Neural cell (in vitro differentiated cells): Measurements from ENCODE around the gene USP10. TPM values are rescaled to one million over a fixed set of nuclear protein-coding genes. Genes with fewer than 3 reads are reported as not detected.

Experiments used
- H2AFZ ChIP-seq: fragments of 200-600, 300-800 bp; sonication (generic), shearing (Covaris generic); 2 replicates; pipeline ENCODE4 v1.6.0; 2014; ENCODE audit warnings: low read depth, mild to moderate bottlenecking, antibody characterized with exemption, low read length, moderate library complexity
- H3F3A ChIP-seq: fragments of 200-600 bp; shearing (Covaris generic); 2 replicates; pipeline ENCODE4 v1.6.1; 2016; ENCODE audit warnings: mild to moderate bottlenecking, moderate library complexity, mixed read lengths, antibody characterized with exemption, low read length; ENCODE audit not compliant: insufficient read depth, poor library complexity, severe bottlenecking
- H3K27ac ChIP-seq: fragments of 200-600, 300-800 bp; sonication (generic), shearing (Covaris generic); 2 replicates; pipeline ENCODE4 v1.5.1; 2014; ENCODE audit warnings: mild to moderate bottlenecking, low read length, moderate library complexity
- H3K27me3 ChIP-seq: fragments of 300-800, 200-600 bp; sonication (generic), shearing (Covaris generic); 2 replicates; pipeline ENCODE4 v1.6.0; 2014; ENCODE audit warnings: mild to moderate bottlenecking, low read depth, low read length, moderate library complexity; ENCODE audit not compliant: insufficient read depth
- H3K36me3 ChIP-seq: fragments of 300-800, 200-600 bp; sonication (generic), shearing (Covaris generic); 2 replicates; pipeline ENCODE4 v1.5.1; 2014; ENCODE audit warnings: mild to moderate bottlenecking, antibody characterized with exemption, low read length, moderate library complexity; ENCODE audit not compliant: insufficient read depth
- H3K4me2 ChIP-seq: fragments of 300-800, 200-600 bp; sonication (generic), shearing (Covaris generic); 2 replicates; pipeline ENCODE4 v1.6.0; 2014; ENCODE audit warnings: mild to moderate bottlenecking, low read length
- H3K4me3 ChIP-seq: fragments of 300-800, 200-600 bp; sonication (generic), shearing (Covaris generic); 2 replicates; pipeline ENCODE4 v1.5.1; 2014; ENCODE audit warnings: mild to moderate bottlenecking, low read length, moderate library complexity
- H3K79me2 ChIP-seq: fragments of 200-600 bp; shearing (Covaris generic); replicated peaks from 2 replicates; pipeline ENCODE4 v1.6.0; 2014; ENCODE audit warnings: mild to moderate bottlenecking, low read length, moderate library complexity; ENCODE audit not compliant: insufficient read depth
- H3K9ac ChIP-seq: fragments of 300-800, 200-600 bp; sonication (generic), shearing (Covaris generic); 2 replicates; pipeline ENCODE4 v1.6.1; 2016; ENCODE audit warnings: mild to moderate bottlenecking, low read length, mixed read lengths
- H3K9me2 ChIP-seq: fragments of 200-600 bp; shearing (Covaris generic); 2 replicates; pipeline ENCODE4 v1.6.1; 2016; ENCODE audit warnings: mild to moderate bottlenecking, low read length, mixed read lengths; ENCODE audit not compliant: insufficient read depth
- H3K9me3 ChIP-seq: fragments of 200-600, 300-800 bp; sonication (generic), shearing (Covaris generic); 2 replicates; pipeline ENCODE4 v1.6.1; 2016; ENCODE audit warnings: mild to moderate bottlenecking, mixed run types, low read length, moderate library complexity, mixed read lengths
- H4K20me1 ChIP-seq: fragments of 200-600 bp; shearing (Covaris generic); 2 replicates; pipeline ENCODE4 v1.6.1; 2016; ENCODE audit warnings: mild to moderate bottlenecking, mixed run types; ENCODE audit not compliant: insufficient read depth
- EP300 ChIP-seq: fragments of 450-650 bp; conservative IDR thresholded peaks from 2 replicates; pipeline ENCODE4 v1.6.1; 2014; ENCODE audit warnings: antibody characterized with exemption, mild to moderate bottlenecking, moderate library complexity; ENCODE audit not compliant: poor library complexity, severe bottlenecking
- EZH2 ChIP-seq: fragments of 200-600, 300-800 bp; shearing (Covaris generic), sonication (generic); IDR thresholded peaks from 2 replicates; pipeline ENCODE4 v1.6.1; 2014; ENCODE audit warnings: antibody characterized with exemption, low read length, borderline replicate concordance, mild to moderate bottlenecking; ENCODE audit not compliant: insufficient read depth, poor library complexity, severe bottlenecking
- MXI1 ChIP-seq: fragments of 450-650 bp; conservative IDR thresholded peaks from 2 replicates; pipeline ENCODE4 v1.6.1; 2014; ENCODE audit warnings: antibody characterized with exemption, mild to moderate bottlenecking; ENCODE audit not compliant: poor library complexity, severe bottlenecking
- POLR2AphosphoS5 ChIP-seq: IDR thresholded peaks from 2 replicates; pipeline ENCODE4 v1.6.1; 2012
- RAD21 ChIP-seq: fragments of 450-650 bp; conservative IDR thresholded peaks from 2 replicates; pipeline ENCODE4 v1.6.1; 2014; ENCODE audit warnings: antibody characterized with exemption, mild to moderate bottlenecking, moderate library complexity
- REST ChIP-seq: IDR thresholded peaks from 2 replicates; pipeline ENCODE4 v1.6.1; 2012; ENCODE audit warnings: borderline replicate concordance
- SMC3 ChIP-seq: fragments of 450-650 bp; conservative IDR thresholded peaks from 2 replicates; pipeline ENCODE4 v1.6.1; 2014; ENCODE audit warnings: antibody characterized with exemption, mild to moderate bottlenecking, moderate library complexity; ENCODE audit not compliant: poor library complexity
- TAF1 ChIP-seq: IDR thresholded peaks from 2 replicates; pipeline ENCODE4 v1.6.1; 2012; ENCODE audit warnings: low read depth
- polyA plus RNA-seq: library from polyadenylated mRNA; depleted of rRNA; stranded (reverse); fragments of >200 nt; gene quantifications from 2 replicates; pipeline ENCODE4 v1.2.3, GENCODE V29; 2014
- TF ChIP-seq, protein P1 (sequence below): fragments of 450-650 bp; IDR thresholded peaks from 2 replicates; pipeline ENCODE4 v1.5.1; 2014; ENCODE audit warnings: antibody characterized with exemption, mild to moderate bottlenecking, moderate library complexity; ENCODE audit not compliant: poor library complexity, severe bottlenecking

Gene USP10
- polyA plus RNA-seq, 1 donor from 2014 or later, result 48.9 TPM

DNA sequence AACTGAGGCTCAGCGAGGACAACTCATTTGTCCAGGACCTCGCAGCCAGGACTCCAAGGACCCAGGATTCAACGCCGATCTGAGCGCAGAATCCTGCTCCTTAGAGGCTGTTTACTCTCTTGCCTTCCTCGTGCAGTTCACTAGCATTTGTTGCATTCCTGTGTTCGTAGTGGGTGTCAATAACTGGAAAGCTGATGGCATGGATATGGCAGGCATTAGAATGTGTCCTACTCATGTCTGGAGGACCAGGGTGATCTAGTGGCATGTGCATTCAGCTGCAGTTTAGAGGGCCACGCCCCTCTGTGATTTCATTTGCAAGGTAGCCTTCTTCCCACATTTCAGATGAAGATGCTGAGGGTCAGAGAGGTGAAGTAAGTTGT, 120.5 kb downstream of the USP10 start:
- Histone ChIP-seq H3K4me3 (peak overlapping the region; percentile 73), H2AFZ (no peak overlapping the region), H3F3A (no peaks in the 10 kb centered on the region), H3K79me2 (no peaks in the 10 kb centered on the region), H3K27me3 (peaks cover 23% of the 10 kb centered on the region), H3K9me3 (no peaks in the 10 kb centered on the region), H3K9me2 (no peaks in the 10 kb centered on the region), H3K4me2 (peak overlapping the region; percentile 80), H4K20me1 (no peaks in the 10 kb centered on the region), H3K27ac (no peak overlapping the region), H3K36me3 (no peaks in the 10 kb centered on the region), H3K9ac (no peak overlapping the region)
- TF ChIP-seq RAD21, result no peak
- TF ChIP-seq EP300, result no peak
- TF ChIP-seq POLR2AphosphoS5, result no peak
- TF ChIP-seq REST, result no peak
- TF ChIP-seq MXI1, result no peak
- TF ChIP-seq EZH2, result no peak
- TF ChIP-seq, protein P1, sequence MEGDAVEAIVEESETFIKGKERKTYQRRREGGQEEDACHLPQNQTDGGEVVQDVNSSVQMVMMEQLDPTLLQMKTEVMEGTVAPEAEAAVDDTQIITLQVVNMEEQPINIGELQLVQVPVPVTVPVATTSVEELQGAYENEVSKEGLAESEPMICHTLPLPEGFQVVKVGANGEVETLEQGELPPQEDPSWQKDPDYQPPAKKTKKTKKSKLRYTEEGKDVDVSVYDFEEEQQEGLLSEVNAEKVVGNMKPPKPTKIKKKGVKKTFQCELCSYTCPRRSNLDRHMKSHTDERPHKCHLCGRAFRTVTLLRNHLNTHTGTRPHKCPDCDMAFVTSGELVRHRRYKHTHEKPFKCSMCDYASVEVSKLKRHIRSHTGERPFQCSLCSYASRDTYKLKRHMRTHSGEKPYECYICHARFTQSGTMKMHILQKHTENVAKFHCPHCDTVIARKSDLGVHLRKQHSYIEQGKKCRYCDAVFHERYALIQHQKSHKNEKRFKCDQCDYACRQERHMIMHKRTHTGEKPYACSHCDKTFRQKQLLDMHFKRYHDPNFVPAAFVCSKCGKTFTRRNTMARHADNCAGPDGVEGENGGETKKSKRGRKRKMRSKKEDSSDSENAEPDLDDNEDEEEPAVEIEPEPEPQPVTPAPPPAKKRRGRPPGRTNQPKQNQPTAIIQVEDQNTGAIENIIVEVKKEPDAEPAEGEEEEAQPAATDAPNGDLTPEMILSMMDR, result no peak
- TF ChIP-seq SMC3, result no peak
- no peak for TF ChIP-seq TAF1

DNA sequence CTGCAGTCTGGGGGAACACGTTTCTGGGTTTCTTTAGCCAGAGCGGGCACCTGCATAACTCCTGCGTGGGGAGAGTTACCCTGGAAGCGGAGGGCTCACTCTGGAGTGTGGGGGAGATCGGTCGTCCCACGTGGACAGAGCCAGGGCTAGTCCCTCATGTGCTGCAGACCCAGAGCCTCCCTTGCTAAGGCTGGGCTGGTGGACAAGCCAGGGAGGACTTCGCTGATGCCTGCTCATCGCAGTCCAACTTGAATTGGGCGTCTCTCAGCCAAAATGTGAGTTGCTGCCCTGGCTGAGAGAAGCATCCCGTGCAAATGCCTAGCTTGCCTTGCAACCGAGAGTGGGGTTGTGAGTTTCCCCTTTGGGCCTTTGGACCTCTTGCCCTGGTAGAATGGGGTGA, 121.0 kb downstream of the USP10 start:
- no peak overlapping the region for H3K4me3 ChIP-seq
- no peak overlapping the region for H3K9ac ChIP-seq
- H3K27ac ChIP-seq, result no peak overlapping the region
- no peaks in the 10 kb centered on the region for H3K9me3 ChIP-seq
- TF ChIP-seq MXI1 (no peak), EZH2 (no peak), TAF1 (no peak), RAD21 (no peak), POLR2AphosphoS5 (no peak), EP300 (no peak), SMC3 (no peak), REST (no peak)
- TF ChIP-seq, protein P1, result no peak
- H3K27me3 ChIP-seq, result peaks cover 23% of the 10 kb centered on the region
- no peaks in the 10 kb centered on the region for H3K36me3 ChIP-seq
- no peaks in the 10 kb centered on the region for H3F3A ChIP-seq
- H4K20me1 ChIP-seq, result no peaks in the 10 kb centered on the region
- no peak overlapping the region for H2AFZ ChIP-seq
- no peak overlapping the region for H3K4me2 ChIP-seq
- no peaks in the 10 kb centered on the region for H3K9me2 ChIP-seq
- H3K79me2 ChIP-seq, result no peaks in the 10 kb centered on the region
